Measurements from ENCODE around the gene GBE1. TPM values are rescaled to one million over a fixed set of nuclear protein-coding genes. Genes with fewer than 3 reads are reported as not detected.

Gene GBE1
- total RNA-seq, 1 donor from 2014 or later = 10.9 TPM

GRCh38 chr3:81451611-81452010 is 309.8 kb downstream of the GBE1 start:
- H3K4me1 Mint-ChIP-seq (ENCODE audit: low read depth) = peaks cover 6% of the 10 kb centered on the region
- no peak for TF ChIP-seq CTCF (IDR thresholded peaks at IDR 0.05; ENCODE audit: unreplicated experiment)
- no peak overlapping the region for H3K4me3 Mint-ChIP-seq (ENCODE audit: low read depth)
- H3K36me3 Mint-ChIP-seq (ENCODE audit: insufficient read depth) = no peaks in the 10 kb centered on the region
- H3K27ac Mint-ChIP-seq = no peak overlapping the region
- DNase-seq (ENCODE audit: low spot score, unreplicated experiment) = no peak
- H3K9me3 Mint-ChIP-seq (ENCODE audit: low read depth) = peaks cover 11% of the 10 kb centered on the region
- no peaks in the 10 kb centered on the region for H3K27me3 Mint-ChIP-seq

- Mint-ChIP-seq H3K4me3 (ENCODE audit: low read depth) (no peak overlapping the region), H3K27me3 (no peaks in the 10 kb centered on the region), H3K4me1 (ENCODE audit: low read depth) (peaks cover 6% of the 10 kb centered on the region), H3K9me3 (ENCODE audit: low read depth) (peaks cover 11% of the 10 kb centered on the region), H3K27ac (no peak overlapping the region), H3K36me3 (ENCODE audit: insufficient read depth) (no peaks in the 10 kb centered on the region)
- TF ChIP-seq CTCF (IDR thresholded peaks at IDR 0.05; ENCODE audit: unreplicated experiment) = no peak
- DNase-seq (ENCODE audit: low spot score, unreplicated experiment) = no peak
Observed at GRCh38 chr3:81451140-81451539, 310.3 kb downstream of the GBE1 start.

GRCh38 chr3:81446806-81447205 is 314.6 kb downstream of the GBE1 start:
- Mint-ChIP-seq H3K27ac (no peak overlapping the region), H3K4me1 (ENCODE audit: low read depth) (peaks cover 4% of the 10 kb centered on the region), H3K9me3 (ENCODE audit: low read depth) (no peaks in the 10 kb centered on the region), H3K4me3 (ENCODE audit: low read depth) (no peak overlapping the region), H3K27me3 (no peaks in the 10 kb centered on the region), H3K36me3 (ENCODE audit: insufficient read depth) (no peaks in the 10 kb centered on the region)
- DNase-seq (ENCODE audit: low spot score, unreplicated experiment) = no peak
- no peak for TF ChIP-seq CTCF (IDR thresholded peaks at IDR 0.05; ENCODE audit: unreplicated experiment)

GRCh38 chr3:81445712-81446111 is 315.7 kb downstream of the GBE1 start:
- Mint-ChIP-seq H3K27me3 (no peaks in the 10 kb centered on the region), H3K36me3 (ENCODE audit: insufficient read depth) (no peaks in the 10 kb centered on the region), H3K4me3 (ENCODE audit: low read depth) (no peak overlapping the region), H3K4me1 (ENCODE audit: low read depth) (no peaks in the 10 kb centered on the region), H3K27ac (no peak overlapping the region), H3K9me3 (ENCODE audit: low read depth) (no peaks in the 10 kb centered on the region)
- DNase-seq (ENCODE audit: low spot score, unreplicated experiment) = no peak
- TF ChIP-seq CTCF (IDR thresholded peaks at IDR 0.05; ENCODE audit: unreplicated experiment) = no peak

GRCh38 chr3:81444817-81445460 is 316.5 kb downstream of the GBE1 start:
- no peak overlapping the region for H3K27ac Mint-ChIP-seq
- no peak overlapping the region for H3K4me3 Mint-ChIP-seq (ENCODE audit: low read depth)
- H3K27me3 Mint-ChIP-seq = no peaks in the 10 kb centered on the region
- H3K9me3 Mint-ChIP-seq (ENCODE audit: low read depth) = no peaks in the 10 kb centered on the region
- no peaks in the 10 kb centered on the region for H3K36me3 Mint-ChIP-seq (ENCODE audit: insufficient read depth)
- H3K4me1 Mint-ChIP-seq (ENCODE audit: low read depth) = no peaks in the 10 kb centered on the region
- DNase-seq (ENCODE audit: low spot score, unreplicated experiment) = no peak
- TF ChIP-seq CTCF (IDR thresholded peaks at IDR 0.05; ENCODE audit: unreplicated experiment) = no peak
